Measurements from ENCODE around the gene TPSD1. TPM values are rescaled to one million over a fixed set of nuclear protein-coding genes. Genes with fewer than 3 reads are reported as not detected.

TPSD1 gene
- total and polyA plus RNA-seq, 10 of the 15 experiments (the other 5 are each of a cell fraction or from before 2014, with no cell fraction given): not detected

GRCh38 chr16:1262210-1262845 lies 6.5 kb downstream of the TPSD1 start (continued):
- TF ChIP-seq E2F8 (IDR thresholded peaks at IDR 0.05; ENCODE audit: low read depth, partially characterized antibody) (no peak), MEF2B (IDR thresholded peaks at IDR 0.05; ENCODE audit: partially characterized antibody, poor library complexity, severe bottlenecking) (no peak), CUX1 (IDR thresholded peaks at IDR 0.05; ENCODE audit: insufficient replicate concordance, low read depth, low read length) (no peak), NBN (IDR thresholded peaks at IDR 0.05) (no peak), HCFC1 (IDR thresholded peaks at IDR 0.05; ENCODE audit: low read length) (no peak)
